HG03460 (cell line): ENCODE results near the gene ACR.

ENCODE experiments used
- ATAC-seq: cut with Tn5 transposase; IDR thresholded peaks from one replicate; pipeline ENCODE4 v1.9.1; 2021; ENCODE audit not compliant: unreplicated experiment

ACR gene

GRCh38 chr22:50716290-50717024 is 21.5 kb upstream of the ACR start:
- no peak for ATAC-seq

GRCh38 chr22:50717709-50718351 is 20.2 kb upstream of the ACR start:
- no peak for ATAC-seq

DNA sequence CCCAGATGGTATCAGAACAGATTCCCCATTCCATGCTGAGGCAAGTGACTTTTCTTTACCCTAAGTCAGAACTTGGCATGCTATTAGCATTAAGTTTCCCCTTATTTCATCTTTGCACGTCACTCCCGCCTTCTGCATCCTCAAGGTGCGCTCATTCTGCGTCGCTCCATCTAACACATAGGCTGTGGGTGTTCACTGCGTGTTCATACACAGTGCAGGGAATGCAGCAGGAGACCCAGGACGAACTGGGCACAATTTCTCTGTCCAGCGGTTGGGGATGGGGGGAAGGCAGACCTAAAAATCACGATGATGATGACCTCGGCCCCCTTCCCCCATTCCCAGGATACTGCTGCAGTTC is 19.7 kb upstream of the ACR start:
- ATAC-seq: no peak

DNA sequence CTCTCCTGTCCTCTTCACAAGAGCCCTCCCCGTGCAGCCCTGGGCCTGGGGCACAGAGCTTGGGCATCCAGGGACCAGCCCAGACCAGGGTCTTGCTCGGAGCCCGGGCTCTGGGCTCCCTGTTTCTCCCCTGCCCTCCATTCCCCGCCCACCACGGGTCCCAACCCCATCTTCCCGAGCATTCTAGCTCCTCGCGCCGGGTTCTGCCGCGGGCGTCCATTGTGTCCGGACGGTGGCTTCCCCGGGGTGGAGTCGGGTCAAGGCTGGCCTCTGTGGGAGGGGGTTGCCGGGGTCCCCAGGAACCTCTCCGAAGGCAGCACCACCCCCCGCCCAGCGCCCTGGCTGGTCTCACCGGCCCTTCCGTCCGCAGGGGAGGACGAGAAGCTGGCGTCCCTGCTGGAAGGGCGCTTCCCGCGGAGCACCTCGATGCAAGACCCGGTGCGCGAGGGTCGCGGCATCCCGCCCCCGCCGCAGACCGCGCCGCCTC is 18.1 kb upstream of the ACR start:
- no peak for ATAC-seq

GRCh38 chr22:50720301-50721256 is 17.4 kb upstream of the ACR start:
- no peak for ATAC-seq

DNA sequence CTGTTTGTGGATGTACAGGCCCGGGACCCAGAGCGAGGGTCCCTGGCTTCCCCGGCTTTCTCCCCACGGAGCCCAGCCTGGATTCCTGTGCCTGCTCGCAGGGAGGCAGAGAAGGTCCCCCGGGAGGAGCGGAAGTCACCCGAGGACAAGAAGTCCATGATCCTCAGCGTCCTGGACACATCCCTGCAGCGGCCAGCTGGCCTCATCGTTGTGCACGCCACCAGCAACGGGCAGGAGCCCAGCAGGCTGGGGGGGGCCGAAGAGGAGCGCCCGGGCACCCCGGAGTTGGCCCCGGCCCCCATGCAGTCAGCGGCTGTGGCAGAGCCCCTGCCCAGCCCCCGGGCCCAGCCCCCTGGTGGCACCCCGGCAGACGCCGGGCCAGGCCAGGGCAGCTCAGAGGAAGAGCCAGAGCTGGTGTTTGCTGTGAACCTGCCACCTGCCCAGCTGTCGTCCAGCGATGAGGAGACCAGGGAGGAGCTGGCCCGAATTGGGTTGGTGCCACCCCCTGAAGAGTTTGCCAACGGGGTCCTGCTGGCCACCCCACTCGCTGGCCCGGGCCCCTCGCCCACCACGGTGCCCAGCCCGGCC is 16.7 kb upstream of the ACR start:
- no peak for ATAC-seq

GRCh38 chr22:50722048-50722701 is 15.8 kb upstream of the ACR start:
- ATAC-seq: no peak

DNA sequence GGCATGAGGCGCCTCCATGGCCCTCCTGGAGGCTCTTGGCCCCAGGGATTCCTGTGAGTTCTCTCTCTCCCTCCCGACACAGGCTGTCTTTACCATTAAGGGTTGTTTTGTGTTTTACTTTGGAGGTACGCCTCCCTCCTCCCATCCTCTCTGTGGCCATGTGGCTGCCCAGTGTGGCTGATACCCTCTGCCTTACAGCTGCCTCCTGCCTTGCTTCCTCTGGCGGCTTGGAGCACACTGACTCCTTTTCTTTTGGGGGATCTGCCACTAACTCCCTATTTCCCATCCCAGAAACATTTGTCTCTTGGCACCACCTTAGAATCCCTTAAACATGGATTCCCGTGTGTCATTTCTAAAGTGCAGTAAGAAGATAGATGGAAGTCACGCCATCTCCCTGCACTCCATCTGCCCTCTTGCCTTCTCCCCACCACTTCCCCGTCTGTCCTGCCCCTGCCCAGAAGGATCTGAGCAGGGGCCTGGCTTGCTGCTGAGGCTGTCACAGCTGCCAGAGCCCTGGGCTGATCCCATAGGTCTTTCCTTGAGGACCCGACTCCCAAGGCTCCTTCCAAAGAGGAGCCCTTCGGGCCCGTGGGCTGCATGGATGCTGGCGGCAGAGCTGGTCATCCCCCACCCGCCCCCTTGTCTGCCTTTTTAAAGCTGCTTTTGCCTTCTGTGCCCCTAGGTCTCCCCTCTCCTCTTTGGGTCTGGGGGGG is 15.1 kb upstream of the ACR start:
- no peak for ATAC-seq

DNA sequence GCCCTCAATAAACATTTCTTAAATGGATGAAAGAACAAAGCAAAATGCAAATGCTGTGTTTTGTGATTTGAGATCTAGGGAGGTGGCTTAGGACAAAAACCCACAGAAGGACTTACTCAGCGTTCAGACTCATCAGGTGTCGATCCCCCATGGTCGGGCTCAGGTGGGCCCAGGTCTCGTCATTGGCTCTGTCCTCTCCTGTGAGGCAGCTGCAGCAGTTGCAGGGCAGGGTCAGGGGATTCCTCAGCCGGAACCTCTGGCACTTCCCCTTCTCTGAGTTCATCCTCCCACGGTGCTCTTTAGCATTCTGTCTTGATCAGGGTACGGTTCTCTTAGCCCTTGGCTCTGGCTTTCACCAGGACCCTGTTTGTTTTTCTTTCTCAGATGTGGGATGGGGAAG is 14.0 kb upstream of the ACR start:
- no peak for ATAC-seq

DNA sequence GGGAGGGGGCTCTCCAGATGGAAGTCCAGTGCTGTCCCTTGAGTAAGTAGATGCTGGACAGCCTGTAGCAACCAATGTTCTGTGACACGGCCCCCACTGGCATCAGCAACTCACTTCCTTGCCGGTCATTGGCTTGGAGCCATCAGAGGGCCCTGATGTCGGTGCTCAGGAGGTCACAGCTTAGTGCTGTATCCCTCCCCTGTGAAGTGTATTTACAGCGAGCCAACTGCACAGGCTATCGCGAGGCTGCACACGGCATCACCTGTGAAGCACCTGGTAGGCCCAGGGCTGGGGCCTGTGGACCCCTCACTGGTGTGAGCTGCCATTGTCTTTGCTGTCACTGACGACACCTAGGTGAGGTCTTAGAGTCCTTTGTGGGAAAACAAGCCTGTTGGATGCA is 13.4 kb upstream of the ACR start:
- no peak for ATAC-seq

DNA sequence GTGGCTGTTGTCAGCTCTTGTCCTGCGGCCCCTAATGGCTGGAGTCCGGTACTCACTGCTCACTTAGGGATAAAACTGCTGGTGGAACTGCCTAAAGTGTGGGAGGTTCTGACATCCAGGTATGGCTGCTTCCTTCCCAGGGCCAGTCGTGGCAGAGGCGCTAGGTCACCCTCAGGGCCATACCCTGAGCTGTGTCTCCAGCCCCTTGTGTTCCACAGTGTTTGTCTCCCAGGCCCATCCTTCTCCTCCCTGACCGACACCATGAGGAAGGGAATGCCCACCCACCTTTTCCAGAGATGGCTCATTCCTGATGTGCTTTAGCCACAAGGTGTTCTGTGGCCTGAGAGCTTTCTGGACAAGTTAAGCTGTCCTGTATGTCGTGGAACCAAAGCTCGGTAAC is 12.4 kb upstream of the ACR start:
- no peak for ATAC-seq

GRCh38 chr22:50726643-50727340 is 11.2 kb upstream of the ACR start:
- ATAC-seq: no peak

DNA sequence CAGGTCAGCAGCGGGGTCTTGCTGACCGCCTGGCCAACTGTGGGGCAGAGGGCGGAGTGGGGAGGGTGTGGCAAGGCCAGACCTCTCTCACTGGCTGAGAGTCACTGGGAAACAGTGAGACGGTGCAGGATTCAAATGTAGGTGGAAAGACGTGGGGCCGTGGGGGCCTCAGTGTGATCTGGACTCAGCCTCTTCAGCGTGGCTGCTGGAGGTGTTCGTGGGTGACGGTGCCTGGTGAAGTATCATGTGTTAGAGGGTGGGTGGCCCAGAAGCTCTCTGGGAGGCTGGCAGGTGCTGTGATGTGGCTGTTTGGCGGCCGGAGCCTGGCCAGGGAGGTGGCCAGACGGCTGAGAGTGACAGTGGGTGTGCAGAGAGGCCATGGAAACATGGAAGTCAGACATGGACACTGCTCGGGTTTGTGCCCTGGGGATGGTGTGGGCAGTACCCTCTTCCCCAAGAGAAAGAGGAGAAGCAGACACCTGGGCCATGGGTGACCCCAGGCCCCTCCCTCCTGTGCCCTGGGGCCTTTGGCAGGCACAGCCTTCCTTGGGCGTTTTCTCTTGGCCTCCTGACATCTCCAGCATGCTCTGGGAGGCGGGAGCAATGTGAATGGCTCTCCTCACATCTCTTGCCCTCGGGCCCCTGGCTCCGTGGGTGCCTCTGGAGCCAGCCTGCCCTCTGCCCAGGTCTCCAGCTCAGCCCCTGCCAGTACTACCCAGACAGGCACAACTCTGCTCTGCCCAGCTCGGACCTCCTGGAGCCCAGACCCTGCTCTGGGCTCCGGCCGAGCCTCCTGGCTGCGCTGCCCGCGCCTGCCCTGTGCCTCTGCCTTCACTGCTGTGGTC is 10.1 kb upstream of the ACR start:
- ATAC-seq: no peak

- no peak for ATAC-seq
Observed at GRCh38 chr22:50728523-50728931, 9.5 kb upstream of the ACR start.

DNA sequence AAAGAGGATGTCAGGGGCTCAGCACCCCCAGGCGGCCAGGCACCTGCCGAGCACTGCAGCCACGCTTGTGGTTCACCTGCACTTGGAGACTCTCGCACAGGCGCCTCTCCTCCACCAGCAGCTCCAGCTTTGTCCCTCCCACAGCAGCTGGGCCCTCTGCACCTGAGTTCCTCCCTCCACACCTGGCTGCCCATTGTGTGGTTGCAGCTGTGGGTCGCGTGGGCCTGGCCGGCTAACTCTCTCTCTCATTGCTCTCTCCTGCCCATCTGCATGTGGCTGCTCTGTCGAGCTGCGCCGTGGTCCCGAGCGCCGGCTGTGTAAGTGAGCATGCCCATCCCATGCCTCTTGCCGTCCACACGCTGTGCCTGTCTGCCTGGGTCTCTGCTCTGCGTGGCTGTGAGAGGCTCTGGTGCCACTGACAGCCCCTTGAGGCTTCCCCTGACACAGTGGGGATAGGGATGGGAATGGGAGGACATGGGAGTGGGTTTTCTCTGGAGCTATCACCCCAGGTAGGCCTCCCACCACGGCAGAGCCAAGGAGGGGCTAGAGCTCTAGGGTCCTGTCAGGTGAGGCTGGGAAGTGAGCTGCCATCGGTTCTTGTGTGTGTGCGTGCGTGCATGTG is 8.5 kb upstream of the ACR start:
- ATAC-seq: no peak

- ATAC-seq: no peak
Observed at GRCh38 chr22:50730013-50730891, 7.8 kb upstream of the ACR start.
